ENCODE measurements around the gene WDR91.

DNA sequence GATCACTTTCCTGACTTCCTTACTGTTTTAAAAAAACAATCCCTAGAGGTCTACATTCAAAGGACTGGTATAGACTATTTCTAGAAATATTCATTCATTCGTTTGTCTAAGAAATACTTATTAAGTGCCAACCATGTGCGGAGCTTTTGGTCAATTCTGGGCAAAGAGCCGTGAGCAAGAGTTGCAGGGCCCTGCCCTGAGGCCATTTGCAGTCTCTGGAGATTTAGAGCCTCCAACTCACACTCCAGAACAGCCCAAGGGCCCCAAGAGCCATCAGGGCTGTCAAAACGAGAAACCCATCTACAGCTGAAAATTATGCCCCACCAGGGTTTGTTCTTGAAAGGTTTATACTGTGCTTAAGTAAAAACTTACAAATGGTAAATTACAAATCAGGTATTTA is 16.2 kb downstream of the WDR91 start:
- TF ChIP-seq CTCF (IDR thresholded peaks at IDR 0.05; ENCODE audit: insufficient read depth, low read length, poor library complexity, severe bottlenecking) (no peak), EZH2phosphoT487 (conservative IDR thresholded peaks at IDR 0.05; ENCODE audit: low read length) (no peak)

Measured in SU-DHL-6 (cell line).